Neural cell (in vitro differentiated cells): ENCODE data around the gene COCH. TPM values are rescaled to one million over a fixed set of nuclear protein-coding genes. Genes with fewer than 3 reads are reported as not detected.

ENCODE experiments used
- H2AFZ ChIP-seq: fragments of 200-600, 300-800 bp; sonication (generic), shearing (Covaris generic); 2 replicates; pipeline ENCODE4 v1.6.0; 2014; ENCODE audit warnings: low read depth, mild to moderate bottlenecking, antibody characterized with exemption, low read length, moderate library complexity
- H3F3A ChIP-seq: fragments of 200-600 bp; shearing (Covaris generic); 2 replicates; pipeline ENCODE4 v1.6.1; 2016; ENCODE audit warnings: mild to moderate bottlenecking, moderate library complexity, mixed read lengths, antibody characterized with exemption, low read length; ENCODE audit not compliant: insufficient read depth, poor library complexity, severe bottlenecking
- H3K27ac ChIP-seq: fragments of 200-600, 300-800 bp; sonication (generic), shearing (Covaris generic); 2 replicates; pipeline ENCODE4 v1.5.1; 2014; ENCODE audit warnings: mild to moderate bottlenecking, low read length, moderate library complexity
- H3K27me3 ChIP-seq: fragments of 300-800, 200-600 bp; sonication (generic), shearing (Covaris generic); 2 replicates; pipeline ENCODE4 v1.6.0; 2014; ENCODE audit warnings: mild to moderate bottlenecking, low read depth, low read length, moderate library complexity; ENCODE audit not compliant: insufficient read depth
- H3K36me3 ChIP-seq: fragments of 300-800, 200-600 bp; sonication (generic), shearing (Covaris generic); 2 replicates; pipeline ENCODE4 v1.5.1; 2014; ENCODE audit warnings: mild to moderate bottlenecking, antibody characterized with exemption, low read length, moderate library complexity; ENCODE audit not compliant: insufficient read depth
- H3K4me2 ChIP-seq: fragments of 300-800, 200-600 bp; sonication (generic), shearing (Covaris generic); 2 replicates; pipeline ENCODE4 v1.6.0; 2014; ENCODE audit warnings: mild to moderate bottlenecking, low read length
- H3K4me3 ChIP-seq: fragments of 300-800, 200-600 bp; sonication (generic), shearing (Covaris generic); 2 replicates; pipeline ENCODE4 v1.5.1; 2014; ENCODE audit warnings: mild to moderate bottlenecking, low read length, moderate library complexity
- H3K79me2 ChIP-seq: fragments of 200-600 bp; shearing (Covaris generic); replicated peaks from 2 replicates; pipeline ENCODE4 v1.6.0; 2014; ENCODE audit warnings: mild to moderate bottlenecking, low read length, moderate library complexity; ENCODE audit not compliant: insufficient read depth
- H3K9ac ChIP-seq: fragments of 300-800, 200-600 bp; sonication (generic), shearing (Covaris generic); 2 replicates; pipeline ENCODE4 v1.6.1; 2016; ENCODE audit warnings: mild to moderate bottlenecking, low read length, mixed read lengths
- H3K9me2 ChIP-seq: fragments of 200-600 bp; shearing (Covaris generic); 2 replicates; pipeline ENCODE4 v1.6.1; 2016; ENCODE audit warnings: mild to moderate bottlenecking, low read length, mixed read lengths; ENCODE audit not compliant: insufficient read depth
- H3K9me3 ChIP-seq: fragments of 200-600, 300-800 bp; sonication (generic), shearing (Covaris generic); 2 replicates; pipeline ENCODE4 v1.6.1; 2016; ENCODE audit warnings: mild to moderate bottlenecking, mixed run types, low read length, moderate library complexity, mixed read lengths
- H4K20me1 ChIP-seq: fragments of 200-600 bp; shearing (Covaris generic); 2 replicates; pipeline ENCODE4 v1.6.1; 2016; ENCODE audit warnings: mild to moderate bottlenecking, mixed run types; ENCODE audit not compliant: insufficient read depth
- CTCF ChIP-seq: fragments of 450-650 bp; IDR thresholded peaks from 2 replicates; pipeline ENCODE4 v1.5.1; 2014; ENCODE audit warnings: antibody characterized with exemption, mild to moderate bottlenecking, moderate library complexity; ENCODE audit not compliant: poor library complexity, severe bottlenecking
- EP300 ChIP-seq: fragments of 450-650 bp; conservative IDR thresholded peaks from 2 replicates; pipeline ENCODE4 v1.6.1; 2014; ENCODE audit warnings: antibody characterized with exemption, mild to moderate bottlenecking, moderate library complexity; ENCODE audit not compliant: poor library complexity, severe bottlenecking
- EZH2 ChIP-seq: fragments of 200-600, 300-800 bp; shearing (Covaris generic), sonication (generic); IDR thresholded peaks from 2 replicates; pipeline ENCODE4 v1.6.1; 2014; ENCODE audit warnings: antibody characterized with exemption, low read length, borderline replicate concordance, mild to moderate bottlenecking; ENCODE audit not compliant: insufficient read depth, poor library complexity, severe bottlenecking
- MXI1 ChIP-seq: fragments of 450-650 bp; conservative IDR thresholded peaks from 2 replicates; pipeline ENCODE4 v1.6.1; 2014; ENCODE audit warnings: antibody characterized with exemption, mild to moderate bottlenecking; ENCODE audit not compliant: poor library complexity, severe bottlenecking
- POLR2AphosphoS5 ChIP-seq: IDR thresholded peaks from 2 replicates; pipeline ENCODE4 v1.6.1; 2012
- RAD21 ChIP-seq: fragments of 450-650 bp; conservative IDR thresholded peaks from 2 replicates; pipeline ENCODE4 v1.6.1; 2014; ENCODE audit warnings: antibody characterized with exemption, mild to moderate bottlenecking, moderate library complexity
- REST ChIP-seq: IDR thresholded peaks from 2 replicates; pipeline ENCODE4 v1.6.1; 2012; ENCODE audit warnings: borderline replicate concordance
- SMC3 ChIP-seq: fragments of 450-650 bp; conservative IDR thresholded peaks from 2 replicates; pipeline ENCODE4 v1.6.1; 2014; ENCODE audit warnings: antibody characterized with exemption, mild to moderate bottlenecking, moderate library complexity; ENCODE audit not compliant: poor library complexity
- TAF1 ChIP-seq: IDR thresholded peaks from 2 replicates; pipeline ENCODE4 v1.6.1; 2012; ENCODE audit warnings: low read depth
- polyA plus RNA-seq: library from polyadenylated mRNA; depleted of rRNA; stranded (reverse); fragments of >200 nt; gene quantifications from 2 replicates; pipeline ENCODE4 v1.2.3, GENCODE V29; 2014

Gene COCH
- polyA plus RNA-seq, 1 donor from 2014 or later: 45.0 TPM

- no peaks in the 10 kb centered on the region for H3K9me3 ChIP-seq
- H3F3A ChIP-seq: no peaks in the 10 kb centered on the region
- no peaks in the 10 kb centered on the region for H3K36me3 ChIP-seq
- no peaks in the 10 kb centered on the region for H3K79me2 ChIP-seq
- no peaks in the 10 kb centered on the region for H4K20me1 ChIP-seq
- H3K27ac ChIP-seq: no peak overlapping the region
- no peak overlapping the region for H3K9ac ChIP-seq
- no peak overlapping the region for H2AFZ ChIP-seq
- TF ChIP-seq REST: no peak
- TF ChIP-seq TAF1: no peak
- no peak for TF ChIP-seq MXI1
- TF ChIP-seq RAD21: no peak
- TF ChIP-seq EZH2: no peak
- TF ChIP-seq EP300: no peak
- TF ChIP-seq SMC3: no peak
- TF ChIP-seq POLR2AphosphoS5: no peak
- TF ChIP-seq CTCF: no peak
- H3K9me2 ChIP-seq: no peaks in the 10 kb centered on the region
- H3K4me2 ChIP-seq: no peak overlapping the region
- H3K4me3 ChIP-seq: no peak overlapping the region
- H3K27me3 ChIP-seq: no peaks in the 10 kb centered on the region
Observed at GRCh38 chr14:30864934-30865333, 9.4 kb upstream of the COCH start.

- no peaks in the 10 kb centered on the region for H3K79me2 ChIP-seq
- H3K36me3 ChIP-seq: no peaks in the 10 kb centered on the region
- TF ChIP-seq SMC3: no peak
- TF ChIP-seq REST: no peak
- no peak for TF ChIP-seq TAF1
- no peak for TF ChIP-seq RAD21
- TF ChIP-seq MXI1: no peak
- TF ChIP-seq POLR2AphosphoS5: no peak
- no peak for TF ChIP-seq CTCF
- TF ChIP-seq EZH2: no peak
- no peak for TF ChIP-seq EP300
- H3K9ac ChIP-seq: no peak overlapping the region
- H3K27ac ChIP-seq: no peak overlapping the region
- no peak overlapping the region for H2AFZ ChIP-seq
- H3K4me3 ChIP-seq: no peak overlapping the region
- no peak overlapping the region for H3K4me2 ChIP-seq
- no peaks in the 10 kb centered on the region for H4K20me1 ChIP-seq
- no peaks in the 10 kb centered on the region for H3K9me2 ChIP-seq
- peaks cover 8% of the 10 kb centered on the region for H3K27me3 ChIP-seq
- peaks cover 4% of the 10 kb centered on the region for H3F3A ChIP-seq
- no peaks in the 10 kb centered on the region for H3K9me3 ChIP-seq
Observed at GRCh38 chr14:30868736-30869135, 5.6 kb upstream of the COCH start.
